ENCODE results near the gene PLD1.
"Not testable (repeated sequence)": the region's sequence is repeated elsewhere in the genome, so short reads cannot be mapped to it uniquely, and the experiment has no call there.

The PLD1 gene

DNA sequence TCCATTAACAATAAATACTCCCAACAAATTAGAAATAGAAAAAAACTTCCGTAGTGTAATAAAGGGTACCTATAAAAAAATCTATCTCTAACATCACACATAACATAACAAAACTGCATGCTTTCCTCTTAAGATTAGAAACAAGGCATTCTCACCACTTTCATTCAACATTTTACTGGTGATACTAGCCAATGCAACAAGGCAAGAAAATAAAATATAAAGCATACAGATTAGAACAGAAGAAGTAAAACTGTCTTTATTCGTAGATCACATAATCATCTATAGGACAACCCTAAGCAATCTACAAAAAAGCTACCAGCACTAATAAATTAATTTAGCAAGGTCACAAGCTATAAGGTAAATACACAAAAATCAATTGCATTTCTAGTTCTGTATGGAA is 107.1 kb downstream of the PLD1 start:
- no peak for DNase-seq (ENCODE audit: extremely low read depth, low read depth)
- TF ChIP-seq, protein P1, sequence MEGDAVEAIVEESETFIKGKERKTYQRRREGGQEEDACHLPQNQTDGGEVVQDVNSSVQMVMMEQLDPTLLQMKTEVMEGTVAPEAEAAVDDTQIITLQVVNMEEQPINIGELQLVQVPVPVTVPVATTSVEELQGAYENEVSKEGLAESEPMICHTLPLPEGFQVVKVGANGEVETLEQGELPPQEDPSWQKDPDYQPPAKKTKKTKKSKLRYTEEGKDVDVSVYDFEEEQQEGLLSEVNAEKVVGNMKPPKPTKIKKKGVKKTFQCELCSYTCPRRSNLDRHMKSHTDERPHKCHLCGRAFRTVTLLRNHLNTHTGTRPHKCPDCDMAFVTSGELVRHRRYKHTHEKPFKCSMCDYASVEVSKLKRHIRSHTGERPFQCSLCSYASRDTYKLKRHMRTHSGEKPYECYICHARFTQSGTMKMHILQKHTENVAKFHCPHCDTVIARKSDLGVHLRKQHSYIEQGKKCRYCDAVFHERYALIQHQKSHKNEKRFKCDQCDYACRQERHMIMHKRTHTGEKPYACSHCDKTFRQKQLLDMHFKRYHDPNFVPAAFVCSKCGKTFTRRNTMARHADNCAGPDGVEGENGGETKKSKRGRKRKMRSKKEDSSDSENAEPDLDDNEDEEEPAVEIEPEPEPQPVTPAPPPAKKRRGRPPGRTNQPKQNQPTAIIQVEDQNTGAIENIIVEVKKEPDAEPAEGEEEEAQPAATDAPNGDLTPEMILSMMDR (IDR thresholded peaks at IDR 0.05; ENCODE audit: low read depth, low read length) = no peak

- TF ChIP-seq, protein P1 (IDR thresholded peaks at IDR 0.05; ENCODE audit: low read depth, low read length) = no peak
- no peak for DNase-seq (ENCODE audit: extremely low read depth, low read depth)
Measured at GRCh38 chr3:171700653-171701052, 109.6 kb downstream of the PLD1 start.

GRCh38 chr3:171700157-171700556 is 110.1 kb downstream of the PLD1 start:
- TF ChIP-seq, protein P1 (IDR thresholded peaks at IDR 0.05; ENCODE audit: low read depth, low read length) = no peak
- DNase-seq (ENCODE audit: extremely low read depth, low read depth) = no peak

- TF ChIP-seq, protein P1 (IDR thresholded peaks at IDR 0.05; ENCODE audit: low read depth, low read length) = no peak
- DNase-seq (ENCODE audit: extremely low read depth, low read depth) = no peak
Measured at GRCh38 chr3:171699601-171700000, 110.7 kb downstream of the PLD1 start.

DNA sequence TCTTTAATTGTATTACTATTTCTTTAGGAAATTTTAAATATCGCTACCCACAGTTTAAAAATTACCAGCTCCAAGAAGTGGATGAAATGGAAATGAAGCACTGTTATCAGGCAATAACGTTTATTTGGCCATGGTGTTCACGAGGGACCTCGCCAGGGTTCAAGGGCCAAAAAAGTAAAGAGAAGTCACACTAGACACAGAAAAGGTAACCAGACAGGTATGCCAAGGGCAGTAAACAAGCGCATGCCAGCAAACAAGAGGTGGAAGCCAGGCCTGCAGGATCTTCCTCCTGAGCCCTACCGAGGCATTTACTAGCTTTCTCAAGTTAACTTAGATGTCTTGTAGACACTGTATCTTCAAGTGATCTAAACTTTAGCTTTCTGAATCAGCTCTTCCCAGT is 113.5 kb downstream of the PLD1 start:
- TF ChIP-seq, protein P1 (IDR thresholded peaks at IDR 0.05; ENCODE audit: low read depth, low read length) = no peak

GRCh38 chr3:171695426-171695825 is 114.9 kb downstream of the PLD1 start:
- TF ChIP-seq, protein P1 (IDR thresholded peaks at IDR 0.05; ENCODE audit: low read depth, low read length) = no peak
- DNase-seq (ENCODE audit: extremely low read depth, low read depth) = no peak

More for the DNA sequence above, 113.5 kb downstream of the PLD1 start:
- no peak for DNase-seq (ENCODE audit: extremely low read depth, low read depth)

- TF ChIP-seq, protein P1 (IDR thresholded peaks at IDR 0.05; ENCODE audit: low read depth, low read length) = no peak
- DNase-seq (ENCODE audit: extremely low read depth, low read depth) = no peak
Measured at GRCh38 chr3:171694888-171695287, 115.4 kb downstream of the PLD1 start.

GRCh38 chr3:171692551-171692950 is 117.7 kb downstream of the PLD1 start:
- not testable (repeated sequence) for DNase-seq (ENCODE audit: extremely low read depth, low read depth)
